Gastrocnemius medialis (tissue), 4 donors: Measurements from ENCODE around the gene HNRNPUL1.

Experiments
- CTCF ChIP-seq, 5 experiments: fragments of 450-650 bp in 3 of 5; fragments of 200-600 bp in 2 of 5; sonication (generic) in 2 of 5; IDR thresholded peaks in 4 of 5; conservative IDR thresholded peaks in 1 of 5; 1 replicate in 4 of 5; 2 replicates in 1 of 5; pipeline ENCODE4 v1.5.1; 2016 to 2019; ENCODE audit warnings: antibody characterized with exemption in 5 of 5, mild to moderate bottlenecking in 3 of 5, moderate library complexity in 3 of 5
- POLR2A ChIP-seq, 2 donors: fragments of 450-650 bp; IDR thresholded peaks; one replicate each; pipeline ENCODE4 v1.6.1; 2017; ENCODE audit warnings: antibody characterized with exemption in 2 of 2, mild to moderate bottlenecking in 2 of 2, moderate library complexity in 2 of 2

- TF ChIP-seq CTCF (IDR thresholded peaks at IDR 0.05 in 4 of 5, conservative IDR thresholded peaks at IDR 0.05 in 1 of 5) (no peak), POLR2A (IDR thresholded peaks at IDR 0.05) (no peak)
Measured at GRCh38 chr19:41255171-41255570, 9.0 kb upstream of the HNRNPUL1 start.
